Measurements from ENCODE around the gene TBX20.

The TBX20 gene, protein sequence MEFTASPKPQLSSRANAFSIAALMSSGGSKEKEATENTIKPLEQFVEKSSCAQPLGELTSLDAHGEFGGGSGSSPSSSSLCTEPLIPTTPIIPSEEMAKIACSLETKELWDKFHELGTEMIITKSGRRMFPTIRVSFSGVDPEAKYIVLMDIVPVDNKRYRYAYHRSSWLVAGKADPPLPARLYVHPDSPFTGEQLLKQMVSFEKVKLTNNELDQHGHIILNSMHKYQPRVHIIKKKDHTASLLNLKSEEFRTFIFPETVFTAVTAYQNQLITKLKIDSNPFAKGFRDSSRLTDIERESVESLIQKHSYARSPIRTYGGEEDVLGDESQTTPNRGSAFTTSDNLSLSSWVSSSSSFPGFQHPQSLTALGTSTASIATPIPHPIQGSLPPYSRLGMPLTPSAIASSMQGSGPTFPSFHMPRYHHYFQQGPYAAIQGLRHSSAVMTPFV

DNA sequence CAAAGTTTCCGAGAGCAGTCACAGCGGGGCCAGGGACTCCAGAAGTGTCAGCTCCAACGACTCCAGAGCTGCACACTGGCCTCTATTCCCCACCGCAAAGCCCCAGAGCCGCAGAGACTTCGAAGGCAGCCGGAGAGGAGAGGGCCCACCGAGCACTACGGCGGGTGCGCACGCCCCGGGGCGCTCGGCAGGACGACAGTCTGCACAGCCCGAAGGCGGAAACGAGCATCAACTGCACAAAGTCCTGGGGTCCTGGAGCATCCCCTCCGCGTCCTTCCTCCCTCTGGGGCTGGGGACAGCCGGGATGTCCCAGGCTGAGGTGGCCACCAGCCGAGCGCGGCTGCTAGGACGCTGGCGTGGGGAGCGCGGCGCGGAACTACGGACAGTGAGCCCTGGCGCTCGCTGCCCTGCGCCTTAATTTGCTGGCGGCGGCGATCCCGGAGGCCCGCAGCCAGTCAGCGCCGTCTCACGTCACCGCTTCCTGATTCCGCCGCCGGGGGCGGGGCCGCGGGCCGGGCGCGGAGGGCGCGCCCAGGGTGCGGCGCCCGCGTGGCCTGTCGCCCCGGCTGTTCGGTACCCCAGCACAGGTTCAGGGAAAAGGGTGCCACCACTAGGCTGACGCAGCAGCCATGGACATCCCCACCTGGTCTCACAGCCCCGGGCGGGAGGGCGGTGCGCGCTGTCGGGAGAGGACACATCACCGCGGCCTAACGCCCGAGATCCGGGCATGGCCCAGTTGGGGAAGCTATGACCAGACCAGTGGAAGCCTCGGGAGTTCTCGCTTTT, at the start of gene TBX20:
Gene TBX20 (minus strand): TSS at position 391 of the 786 bp plus-strand sequence. CDS start 480 bp downstream, outside the sequence.
- DNase-seq = peak; percentile 14

DNA sequence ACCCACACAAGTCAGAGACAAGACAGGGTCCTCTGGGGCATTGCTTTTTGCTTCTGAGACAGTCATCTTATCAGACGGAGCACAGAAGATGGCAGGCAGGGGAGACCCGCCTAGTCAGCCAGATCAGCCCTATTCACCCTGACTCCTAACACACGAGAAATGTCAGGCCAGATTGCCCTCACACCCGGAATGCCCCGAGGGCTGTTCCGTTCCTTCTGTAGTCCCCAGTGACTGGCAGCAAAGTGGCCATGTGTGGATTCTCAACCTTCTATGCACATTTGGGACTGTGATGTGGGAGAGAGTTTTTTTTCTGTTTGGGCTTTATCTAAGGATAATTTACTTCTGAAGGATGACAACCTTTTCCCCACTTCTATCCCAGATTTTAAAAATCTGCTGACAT, 35.5 kb upstream of the TBX20 start:
- DNase-seq = no peak

DNA sequence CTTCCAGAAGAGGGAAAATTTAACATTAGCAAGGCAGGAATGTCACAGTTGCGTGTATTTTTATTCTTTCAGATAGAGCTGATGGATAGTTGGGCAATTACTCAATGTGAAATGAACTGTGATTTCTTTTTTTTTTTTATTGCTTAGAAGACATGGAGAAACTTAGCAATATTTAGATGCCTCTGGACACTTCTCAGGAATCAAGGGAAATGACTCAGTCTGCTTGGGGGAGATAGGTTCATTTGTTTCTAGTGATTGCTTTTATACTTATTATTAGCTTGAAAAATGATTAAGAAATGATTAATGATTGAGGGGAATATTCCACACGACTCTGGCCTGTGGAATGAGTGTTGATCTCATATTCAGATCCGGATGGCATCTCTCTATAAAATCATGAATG, 33.1 kb upstream of the TBX20 start:
- DNase-seq = no peak

DNA sequence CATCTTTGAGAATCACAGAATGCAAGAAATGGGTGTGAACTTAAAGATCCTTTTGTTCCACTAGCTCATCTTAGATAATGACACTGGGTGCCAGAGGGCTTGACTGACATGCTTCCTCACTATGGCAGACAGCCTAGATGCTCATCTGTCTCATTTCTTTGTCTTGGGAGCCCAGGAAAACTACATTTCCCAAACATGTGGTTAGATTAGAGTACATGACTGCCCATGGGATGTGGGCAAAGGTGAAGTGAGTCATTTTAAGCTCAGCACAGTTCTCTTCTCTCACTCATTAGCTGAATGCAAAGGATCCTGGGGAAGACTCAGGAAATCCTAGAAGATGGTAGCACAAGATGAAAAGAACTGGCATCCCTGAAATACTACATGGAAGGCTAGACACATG, 32.5 kb upstream of the TBX20 start:
- no peak for DNase-seq

DNA sequence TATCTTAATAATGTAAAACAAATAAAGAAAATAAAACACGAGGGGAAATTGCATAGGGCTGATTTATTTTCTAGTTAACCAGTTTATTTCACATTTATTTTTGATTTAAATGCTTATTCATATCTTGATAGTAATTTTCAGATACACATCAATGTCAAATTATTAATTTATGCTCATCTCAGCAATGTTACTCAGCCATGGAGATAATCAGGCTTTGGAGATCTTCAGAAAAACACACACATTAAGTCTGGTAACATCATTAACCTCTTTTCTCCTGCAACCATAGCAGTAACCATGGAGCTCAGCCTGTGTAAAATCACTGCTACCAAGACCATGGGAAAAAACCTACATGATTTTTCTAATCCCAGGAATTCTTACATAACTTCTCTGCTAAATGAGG, 31.9 kb upstream of the TBX20 start:
- DNase-seq = no peak

DNA sequence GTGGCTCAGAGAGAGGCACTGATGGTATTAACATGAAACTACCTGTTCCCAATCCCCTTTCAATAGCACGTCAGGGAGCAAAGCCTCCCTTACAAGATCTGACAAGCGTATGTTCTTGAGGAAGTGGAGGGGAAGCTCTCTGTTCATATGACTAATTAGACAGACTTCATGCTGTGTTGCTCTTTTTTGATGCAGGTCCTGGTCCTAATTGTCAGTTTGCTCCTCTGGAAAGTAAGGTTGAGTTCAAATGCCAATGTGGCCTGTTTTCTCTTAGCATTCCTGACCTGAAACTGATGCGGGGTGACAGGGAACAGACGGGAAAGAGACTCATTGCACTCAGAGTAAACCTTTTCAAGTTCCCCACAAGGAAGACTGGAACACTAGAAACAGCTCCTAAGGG, 27.0 kb upstream of the TBX20 start:
- DNase-seq = no peak

DNA sequence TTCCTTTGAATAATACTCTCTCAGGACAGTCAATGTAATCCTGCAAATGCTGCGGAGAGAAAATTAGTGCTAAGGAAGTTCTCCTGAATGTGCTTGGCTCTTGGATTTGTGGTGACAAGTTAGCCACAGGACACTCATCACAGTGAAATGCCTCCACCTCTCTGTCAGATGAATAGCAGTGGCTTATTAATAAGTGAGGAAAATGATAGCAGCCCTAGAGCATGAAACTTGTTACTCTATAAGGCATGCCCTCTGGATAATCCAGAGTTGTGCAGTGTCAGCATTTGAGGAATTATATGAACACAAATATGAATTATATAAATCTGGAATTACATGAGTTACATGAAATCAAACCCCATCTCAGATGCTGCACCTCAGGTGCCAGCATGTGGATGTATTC, 23.5 kb upstream of the TBX20 start:
- no peak for DNase-seq

DNA sequence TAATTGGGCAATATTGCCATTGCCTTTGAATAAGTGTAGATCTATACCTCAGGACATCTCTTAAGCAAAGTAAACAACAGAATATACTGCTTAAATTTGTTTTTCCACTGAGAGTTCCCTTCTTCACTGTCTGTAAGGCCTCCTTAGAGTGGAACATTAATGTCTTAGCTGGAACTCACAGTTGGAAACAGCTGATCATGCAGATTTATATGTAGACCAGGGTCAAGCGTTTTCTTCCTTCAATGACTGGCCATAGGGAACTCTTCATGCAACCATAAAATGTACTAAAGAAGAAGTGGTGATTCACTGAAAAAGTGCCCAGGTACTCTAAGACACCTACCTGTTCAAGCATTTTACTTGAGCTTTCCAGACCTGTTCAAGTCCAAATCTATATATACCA, 18.3 kb upstream of the TBX20 start:
- DNase-seq = no peak

DNA sequence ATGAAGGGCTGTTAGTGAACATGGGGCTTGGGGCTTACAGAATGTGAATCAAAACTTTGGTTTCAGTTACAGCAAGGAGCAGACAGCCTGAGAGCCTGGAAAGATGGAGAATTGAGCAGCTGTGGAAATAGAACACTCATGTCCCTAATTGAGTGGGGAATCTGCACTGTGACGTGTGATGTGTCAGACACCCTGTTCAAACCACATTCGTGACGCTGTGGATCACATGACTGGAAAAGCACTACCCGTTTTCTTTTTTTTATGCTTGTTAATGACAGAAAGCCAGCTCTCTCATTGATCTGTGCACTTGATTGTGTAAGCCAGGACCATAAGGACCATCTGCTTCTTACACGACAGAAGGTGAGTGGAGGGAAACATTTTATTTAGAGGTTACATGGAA, 15.1 kb upstream of the TBX20 start:
- DNase-seq = peak; percentile 18

DNA sequence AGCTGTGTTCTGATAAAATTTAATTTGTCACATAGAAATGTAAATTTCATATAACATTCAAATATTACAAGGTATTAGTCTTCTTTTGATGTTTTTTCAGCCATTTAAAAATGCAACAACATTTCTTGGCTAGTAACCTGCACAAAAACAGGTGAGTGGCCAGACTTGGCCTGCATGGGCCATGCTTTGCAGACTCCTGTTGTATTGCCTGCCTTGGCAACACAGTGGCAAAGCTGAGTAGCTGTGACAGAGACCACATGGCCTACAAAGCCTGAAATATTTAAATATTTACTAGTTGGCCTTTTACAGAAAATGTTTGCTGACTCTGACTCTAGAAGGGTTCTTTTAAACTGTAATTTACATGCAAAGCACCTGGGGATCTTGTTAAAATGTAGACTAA, 13.5 kb upstream of the TBX20 start:
- no peak for DNase-seq

DNA sequence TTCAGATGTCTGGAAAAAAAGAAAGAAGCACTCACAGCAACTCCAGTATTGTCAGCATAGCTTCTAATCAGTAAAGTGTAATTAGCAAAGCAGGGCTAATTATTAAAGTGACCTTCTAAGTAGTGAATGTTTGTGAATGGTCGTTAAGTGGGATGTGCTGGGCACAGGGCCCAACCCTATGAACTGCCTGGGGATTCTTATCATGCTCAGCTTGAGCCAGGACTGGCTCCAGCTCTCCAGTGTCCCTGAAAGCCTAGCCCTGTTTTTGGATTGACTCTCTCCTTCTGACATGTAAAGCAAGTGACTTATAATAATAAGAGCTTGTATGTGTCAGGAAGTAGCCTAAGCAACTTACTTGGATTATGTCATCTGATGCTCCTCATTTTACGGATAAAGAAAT, 9.5 kb upstream of the TBX20 start:
- DNase-seq = no peak

DNA sequence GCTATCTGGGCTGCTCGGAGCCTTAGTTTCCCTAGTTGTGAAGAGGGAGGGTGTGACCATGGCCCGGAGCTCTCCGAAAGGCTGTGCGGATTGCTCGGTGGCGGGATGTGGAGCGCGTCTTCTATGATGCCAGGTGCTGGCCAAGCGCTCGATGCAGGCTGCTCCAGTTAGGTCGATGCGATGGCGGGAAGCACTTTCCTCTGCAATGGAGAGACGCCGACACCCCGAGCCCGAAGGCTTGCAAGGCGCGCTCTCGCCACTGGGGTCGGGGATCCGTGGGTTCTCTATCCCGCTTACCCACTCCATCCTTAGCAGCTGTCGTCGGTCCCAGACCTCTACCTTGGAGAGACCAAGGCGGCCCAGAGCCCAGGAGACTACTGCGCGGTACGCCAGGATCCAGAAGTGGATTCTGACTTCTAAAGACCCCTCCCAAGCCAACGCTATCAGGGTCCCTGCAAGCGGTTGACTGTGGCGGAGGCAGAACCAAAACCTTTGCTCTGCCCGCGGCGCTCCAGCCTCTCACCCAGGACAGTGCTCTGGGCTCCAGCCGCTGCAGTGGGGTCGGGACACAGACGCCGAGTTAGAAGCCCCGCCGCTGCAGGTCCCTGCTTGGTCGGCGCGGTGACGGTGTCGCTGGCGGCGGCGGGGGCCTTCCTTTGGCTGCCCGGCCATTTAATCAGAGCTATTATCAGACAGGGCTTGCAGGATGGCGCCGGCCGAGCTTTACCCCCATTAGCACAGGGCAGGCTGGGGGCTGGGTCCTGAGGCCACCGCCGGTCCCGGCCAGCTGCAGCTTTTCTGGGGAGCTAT, 7.8 kb upstream of the TBX20 start:
- no peak for DNase-seq

DNA sequence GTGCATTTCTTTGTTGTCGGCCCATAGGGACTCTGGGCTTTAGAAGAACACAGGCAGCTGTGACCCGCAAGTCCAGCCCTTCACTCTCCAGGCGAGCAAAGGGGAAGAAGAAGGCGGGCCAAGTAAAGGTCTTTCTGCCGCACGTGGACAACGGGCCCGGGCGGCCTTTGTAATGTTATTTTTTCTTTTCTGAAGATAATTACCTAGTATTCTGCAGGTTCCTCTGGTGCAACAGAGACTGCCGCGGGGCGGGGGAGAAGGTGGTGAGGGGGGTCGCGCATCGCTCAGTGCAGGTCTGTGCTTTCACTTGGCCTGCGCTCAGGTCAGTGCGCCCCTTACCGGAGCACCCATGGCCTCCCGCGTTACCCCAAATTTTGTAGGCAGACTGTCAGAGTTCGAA, 7.1 kb upstream of the TBX20 start:
- no peak for DNase-seq

DNA sequence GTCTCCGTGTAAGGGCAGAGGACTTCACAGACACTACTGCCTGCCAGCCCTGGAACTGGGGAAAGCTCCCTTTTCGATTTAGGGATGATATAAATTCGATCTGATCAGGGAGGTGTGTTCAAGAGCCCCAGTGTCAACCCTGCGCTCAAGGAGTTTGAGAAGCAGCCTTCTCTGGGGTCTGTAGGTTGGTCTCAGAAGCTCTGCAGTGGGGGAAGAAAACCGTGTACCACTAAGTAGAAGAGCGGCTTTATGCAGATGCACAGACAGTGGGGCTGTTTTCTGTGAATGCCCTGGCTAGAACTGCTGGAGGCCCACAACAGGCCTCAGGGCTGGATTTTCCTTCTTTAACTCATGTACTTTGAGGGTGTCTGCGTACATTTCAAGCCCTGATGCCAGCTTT, 6.3 kb upstream of the TBX20 start:
- DNase-seq = no peak

DNA sequence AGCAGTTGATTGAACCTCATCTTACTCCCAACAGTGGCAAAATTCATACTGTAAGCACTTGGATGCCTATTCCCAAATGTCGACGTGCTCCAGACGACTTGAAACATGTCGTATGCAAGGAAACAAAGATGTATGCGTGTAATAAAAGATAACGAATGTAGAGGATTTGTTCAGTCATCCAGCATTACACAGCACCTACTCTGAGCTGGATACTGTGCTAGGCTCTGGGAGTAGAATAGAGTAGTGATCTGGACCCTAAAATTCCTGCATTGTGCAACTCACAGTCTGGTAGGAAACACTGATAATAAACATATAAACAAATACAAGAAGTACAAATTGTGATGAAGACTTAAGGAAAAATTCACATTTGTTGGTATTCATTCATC, 5.6 kb upstream of the TBX20 start:
- DNase-seq = no peak

DNA sequence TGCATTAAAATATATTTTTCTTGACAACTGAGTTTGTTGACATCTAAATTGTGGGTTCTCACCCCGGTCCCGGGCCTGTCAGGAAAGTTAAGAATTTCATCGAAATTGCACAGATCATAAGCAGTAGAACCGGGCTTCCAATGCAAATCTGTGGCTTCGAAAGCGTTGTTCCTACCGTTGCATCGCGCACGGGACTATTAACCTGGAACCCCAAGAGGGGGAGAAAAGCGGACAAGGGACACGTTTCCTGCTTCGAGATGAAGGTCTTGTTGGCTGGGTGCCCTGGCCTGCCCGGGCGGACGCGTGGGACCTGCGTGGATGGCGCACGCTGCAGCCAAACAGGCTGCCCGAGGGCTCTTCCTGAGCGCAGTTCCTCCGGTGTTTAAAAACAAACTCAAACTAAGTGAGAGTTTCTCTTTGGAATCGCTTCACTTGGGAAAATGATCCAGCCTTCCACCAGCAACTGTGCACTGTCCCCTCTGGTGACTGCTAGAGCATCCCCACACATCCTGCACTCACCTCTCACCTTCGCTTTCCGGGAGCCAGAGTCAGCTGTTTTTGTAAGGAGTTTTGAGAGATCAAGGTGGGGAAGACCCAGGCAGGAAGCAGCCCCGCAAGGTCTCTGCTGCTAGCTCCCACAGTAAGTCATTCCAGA, 5.1 kb upstream of the TBX20 start:
- DNase-seq = no peak

DNA sequence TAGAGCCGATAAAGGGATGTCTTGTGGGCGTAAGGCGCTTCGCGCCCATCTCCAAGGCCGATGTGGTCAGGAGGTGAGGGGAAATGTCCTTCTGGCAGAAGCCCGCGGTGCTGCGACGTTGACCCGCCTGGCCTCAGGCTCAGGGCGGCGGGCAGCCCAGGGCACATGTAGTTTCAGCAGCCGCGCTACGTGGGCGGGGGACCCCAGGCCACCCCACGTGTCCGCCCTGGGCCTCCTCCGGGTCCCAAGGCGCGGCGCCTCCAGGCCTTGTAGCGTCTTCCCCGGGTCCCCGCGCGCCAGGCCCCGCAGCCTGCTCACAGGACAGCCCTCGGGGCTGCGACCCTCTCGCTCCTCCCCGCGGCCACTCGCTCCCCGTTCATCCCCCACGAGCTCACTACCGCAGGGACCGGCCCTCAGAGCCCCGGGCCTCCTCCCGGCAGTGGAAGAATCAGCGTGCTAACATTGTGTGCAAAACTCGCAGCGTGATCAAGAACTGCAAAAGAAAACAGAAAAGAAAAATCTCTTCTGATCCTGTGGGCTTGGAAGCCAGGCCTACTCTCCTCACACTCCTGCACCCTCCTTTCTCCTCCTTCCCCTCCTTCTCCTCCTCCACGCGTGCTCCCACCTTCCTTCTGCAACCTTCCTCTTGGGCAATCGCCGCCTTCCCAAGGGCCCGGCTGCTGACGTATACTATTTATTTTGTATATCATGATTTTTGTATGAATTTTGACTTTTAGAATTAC, 4.4 kb upstream of the TBX20 start:
- no peak for DNase-seq

DNA sequence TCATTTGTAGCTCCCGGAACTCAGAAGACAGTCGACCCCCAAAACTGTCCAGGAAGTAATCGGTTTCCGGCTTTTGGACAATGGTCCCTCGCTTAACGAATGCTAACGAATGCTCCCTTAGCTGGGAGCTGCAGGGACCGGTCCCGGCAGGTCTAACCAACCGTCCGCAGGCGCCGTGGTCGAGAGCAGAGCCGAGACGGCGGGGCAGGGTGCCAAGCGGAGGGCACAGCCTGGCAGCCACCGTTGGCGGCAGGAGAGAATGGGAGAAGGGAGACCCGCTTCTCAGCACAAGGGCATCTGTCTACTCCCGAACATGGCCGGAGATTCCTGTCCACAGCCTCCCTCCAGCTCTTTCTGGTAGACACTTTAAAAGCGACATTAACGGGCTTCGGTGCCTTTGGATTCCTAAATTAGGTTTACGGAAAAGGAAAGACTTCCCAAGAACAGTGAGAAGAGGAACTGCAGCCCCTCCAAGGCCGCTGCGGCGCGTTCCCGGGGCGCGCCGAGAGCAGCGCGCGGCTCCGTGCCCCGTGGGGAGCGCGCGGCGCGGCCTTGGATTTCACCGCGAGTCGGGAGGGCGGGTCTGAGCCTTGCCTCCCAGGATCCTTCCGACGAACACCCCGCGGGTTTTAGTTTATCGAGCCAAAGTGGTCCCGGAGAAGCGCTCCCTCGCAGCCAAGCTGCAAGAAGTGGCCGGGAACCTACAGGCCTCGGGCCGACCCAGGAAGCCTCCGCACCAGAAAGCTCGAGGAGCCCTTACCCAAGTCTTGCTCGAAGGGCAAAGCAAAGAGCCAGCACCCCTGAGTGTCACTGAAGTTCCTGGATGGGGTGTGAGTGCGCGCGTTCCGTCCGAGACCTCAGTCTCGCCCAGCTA, 3.6 kb upstream of the TBX20 start:
- peak; percentile 82 for DNase-seq

DNA sequence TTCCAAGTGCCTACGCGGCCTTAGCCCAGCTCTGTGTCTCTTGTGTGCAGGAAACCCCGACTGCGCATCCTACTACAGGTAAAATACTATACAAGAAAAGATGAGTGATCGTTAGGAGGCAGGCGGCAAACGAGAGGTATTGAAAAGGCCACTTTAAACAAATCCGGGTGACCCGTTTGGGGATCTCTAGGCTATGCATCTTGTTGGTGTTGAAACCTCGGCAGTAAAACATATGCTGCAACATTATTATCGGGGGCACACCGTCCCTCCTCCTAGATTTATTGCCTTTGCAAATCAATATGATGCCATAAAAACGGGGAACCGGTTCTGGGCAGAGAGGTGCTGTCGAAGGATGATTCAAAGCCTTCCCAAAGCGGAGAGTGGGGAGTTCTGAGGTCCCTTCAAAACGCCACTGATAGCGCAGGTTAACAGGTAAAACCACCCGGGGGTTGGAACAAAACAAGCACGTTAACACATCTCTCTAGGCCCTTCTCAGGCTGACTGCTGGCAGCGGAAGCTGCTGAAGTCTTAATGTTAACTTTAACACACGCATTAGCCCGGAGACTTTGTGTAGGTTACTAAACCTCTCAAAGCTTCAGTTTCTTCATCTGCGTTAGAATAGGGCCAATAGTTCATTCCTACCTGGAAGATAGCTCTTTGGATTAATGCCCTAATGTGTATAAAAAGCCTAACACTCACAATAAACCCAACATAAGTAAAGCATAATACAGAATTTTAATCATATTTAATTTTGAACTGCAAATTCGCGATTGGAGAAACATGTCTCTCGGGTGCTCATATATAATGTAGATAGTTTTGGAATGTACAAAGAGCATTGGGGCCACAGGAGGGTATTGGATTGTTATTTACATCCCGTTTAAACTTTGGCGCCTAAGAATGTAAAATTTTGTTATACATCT, 2.6 kb upstream of the TBX20 start:
- DNase-seq = no peak
